ENCODE measurements around the gene REEP1.

REEP1 gene

DNA sequence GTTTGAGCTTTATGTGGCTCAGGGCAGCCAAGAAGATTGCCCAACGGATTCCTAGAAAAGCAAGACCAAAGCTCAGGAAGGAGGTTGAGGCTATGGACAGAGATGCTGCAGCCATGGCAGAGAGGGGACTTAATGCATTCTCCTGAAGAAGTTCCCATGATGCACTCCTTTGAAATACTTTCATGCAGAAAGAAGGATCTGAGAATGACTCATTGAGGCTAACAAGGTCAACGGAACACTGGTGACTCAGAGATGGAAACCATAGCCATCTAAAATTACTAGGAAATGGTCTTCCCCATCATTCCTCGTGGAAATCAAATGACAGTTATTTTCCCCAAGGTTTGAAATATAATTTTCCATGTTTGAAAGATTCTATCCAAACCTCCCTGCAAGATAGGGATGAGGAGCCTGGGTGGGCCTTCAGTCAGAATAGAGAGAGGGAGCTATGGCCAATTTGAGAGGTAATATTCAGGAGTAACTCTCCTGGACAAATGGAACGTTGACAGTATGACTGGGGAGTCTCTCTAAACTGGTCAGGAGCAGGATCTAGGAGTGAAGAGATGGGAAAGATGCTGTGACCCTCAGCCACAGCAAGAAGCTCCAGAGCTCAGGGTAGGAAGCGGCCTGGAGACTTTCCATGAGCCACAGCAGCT lies 63.0 kb downstream of the REEP1 start:
- TF ChIP-seq CTCF (conservative IDR thresholded peaks at IDR 0.05; ENCODE audit: control insufficient read depth, insufficient read depth, low read depth, low read length): no peak
- H3K4me3 ChIP-seq (ENCODE audit: control insufficient read depth, low read depth, low read length): no peak overlapping the region
- peak; percentile 80 for DNase-seq (ENCODE audit: low read depth)

DNA sequence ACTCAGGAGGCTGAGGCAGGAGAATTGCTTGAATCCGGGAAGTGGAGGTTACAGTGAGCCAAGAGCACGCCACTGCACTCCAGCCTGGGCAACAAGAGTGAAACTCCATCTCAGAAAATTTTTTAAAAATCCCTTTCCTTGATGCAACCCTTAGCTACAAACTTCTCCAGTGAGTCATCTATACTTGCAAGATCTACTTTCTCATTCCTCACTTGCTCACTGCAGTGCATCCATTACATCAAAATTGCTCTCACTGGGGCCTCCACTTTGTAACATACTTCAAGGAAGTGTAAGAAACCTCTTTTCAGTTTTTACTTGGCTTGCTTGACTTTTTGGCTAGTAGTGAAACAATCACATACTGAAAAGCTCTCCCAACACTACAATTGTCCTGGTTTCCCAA lies 65.3 kb downstream of the REEP1 start:
- DNase-seq (ENCODE audit: low read depth): peak; percentile 7
- no peak overlapping the region for H3K4me3 ChIP-seq (ENCODE audit: control insufficient read depth, low read depth, low read length)
- TF ChIP-seq CTCF (conservative IDR thresholded peaks at IDR 0.05; ENCODE audit: control insufficient read depth, insufficient read depth, low read depth, low read length): no peak

DNA sequence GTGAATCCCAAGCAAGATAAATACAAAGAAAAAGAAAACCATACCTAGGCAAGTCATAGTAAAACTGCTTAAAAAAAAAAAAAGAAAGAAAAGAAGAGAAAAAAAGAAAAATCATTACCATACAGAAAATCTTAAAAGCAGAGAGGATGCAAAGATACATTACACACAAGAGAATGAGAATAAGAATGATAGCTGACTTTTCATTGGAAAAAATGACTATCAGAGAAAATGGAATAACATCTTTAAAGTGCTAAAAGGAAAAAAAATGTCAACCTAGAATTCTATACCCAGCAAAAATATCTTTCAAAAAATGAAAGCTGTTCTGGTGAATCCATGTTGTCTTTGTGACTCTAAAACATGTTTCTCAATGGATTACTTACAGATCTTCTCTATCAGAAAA lies 66.2 kb downstream of the REEP1 start:
- no peak overlapping the region for H3K4me3 ChIP-seq (ENCODE audit: control insufficient read depth, low read depth, low read length)
- DNase-seq (ENCODE audit: low read depth): no peak
- no peak for TF ChIP-seq CTCF (conservative IDR thresholded peaks at IDR 0.05; ENCODE audit: control insufficient read depth, insufficient read depth, low read depth, low read length)

GRCh38 chr2:86263956-86264355 lies 73.5 kb downstream of the REEP1 start:
- no peak for TF ChIP-seq CTCF (conservative IDR thresholded peaks at IDR 0.05; ENCODE audit: control insufficient read depth, insufficient read depth, low read depth, low read length)
- no peak overlapping the region for H3K4me3 ChIP-seq (ENCODE audit: control insufficient read depth, low read depth, low read length)
- no peak for DNase-seq (ENCODE audit: low read depth)

DNA sequence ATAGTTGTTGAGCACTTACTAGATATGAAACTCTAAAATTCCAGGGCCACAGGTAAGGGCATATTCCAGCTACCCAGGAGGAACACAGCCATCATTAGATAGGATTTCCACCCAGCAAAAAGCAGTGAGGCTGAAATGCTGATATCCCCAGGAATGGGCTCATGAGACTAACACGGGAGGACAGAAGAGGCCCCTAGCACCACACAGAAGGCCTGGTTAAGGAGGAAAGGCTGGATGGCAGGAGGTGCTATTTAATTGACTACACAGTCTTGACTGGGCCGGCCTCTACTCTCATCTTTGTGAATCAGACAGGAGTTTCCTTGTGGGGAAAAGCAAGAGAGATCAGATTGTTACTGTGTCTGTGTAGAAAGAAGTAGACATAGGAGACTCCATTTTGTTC lies 76.4 kb downstream of the REEP1 start:
- TF ChIP-seq CTCF (conservative IDR thresholded peaks at IDR 0.05; ENCODE audit: control insufficient read depth, insufficient read depth, low read depth, low read length): no peak
- no peak for DNase-seq (ENCODE audit: low read depth)

DNA sequence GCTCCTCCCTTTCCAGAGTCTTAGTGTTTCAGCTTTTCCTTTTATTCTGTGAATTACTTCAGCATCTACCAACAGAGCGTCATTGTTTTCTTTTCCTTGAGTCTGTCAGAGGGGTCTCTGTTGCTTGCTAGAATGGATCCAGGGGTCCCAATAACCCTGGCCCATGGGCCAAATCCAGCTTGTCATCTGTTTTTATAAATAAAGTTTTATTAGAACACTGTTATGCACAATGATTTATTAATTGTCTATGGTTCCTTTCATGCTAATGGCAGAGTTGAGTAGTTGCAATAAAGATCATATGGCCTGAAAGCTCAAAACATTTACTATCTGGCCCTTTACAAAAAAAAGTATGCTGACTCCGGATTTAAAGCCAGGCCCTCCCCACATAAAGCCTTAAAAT lies 79.3 kb downstream of the REEP1 start:
- no peak for DNase-seq (ENCODE audit: low read depth)
- TF ChIP-seq CTCF (conservative IDR thresholded peaks at IDR 0.05; ENCODE audit: control insufficient read depth, insufficient read depth, low read depth, low read length): no peak

More for the DNA sequence above, 76.4 kb downstream of the REEP1 start:
- H3K4me3 ChIP-seq (ENCODE audit: control insufficient read depth, low read depth, low read length): no peak overlapping the region

DNA sequence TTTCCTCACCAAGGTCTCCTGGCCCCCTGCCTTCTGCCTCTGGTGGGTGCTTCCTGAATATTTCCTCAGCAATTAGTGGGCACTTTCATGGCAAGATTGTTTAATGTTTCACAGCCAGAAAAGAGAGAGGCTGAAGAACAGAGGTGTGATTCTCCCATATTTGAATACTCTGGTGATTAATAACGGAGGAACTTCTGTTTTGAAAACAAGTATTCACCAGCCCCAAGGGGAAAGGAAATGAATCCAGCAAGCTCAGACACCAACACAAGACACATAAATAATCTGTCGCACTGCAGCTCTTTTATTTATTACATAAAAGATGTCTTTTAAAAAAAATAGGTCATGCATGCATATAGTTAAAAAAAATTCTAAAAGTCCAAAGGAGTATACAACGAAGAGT lies 80.4 kb downstream of the REEP1 start:
- no peak overlapping the region for H3K4me3 ChIP-seq (ENCODE audit: control insufficient read depth, low read depth, low read length)
- no peak for TF ChIP-seq CTCF (conservative IDR thresholded peaks at IDR 0.05; ENCODE audit: control insufficient read depth, insufficient read depth, low read depth, low read length)

More for the DNA sequence above, 79.3 kb downstream of the REEP1 start:
- H3K4me3 ChIP-seq (ENCODE audit: control insufficient read depth, low read depth, low read length): no peak overlapping the region

More for the DNA sequence above, 80.4 kb downstream of the REEP1 start:
- no peak for DNase-seq (ENCODE audit: low read depth)
